GM23248 (cell line): ENCODE measurements around the gene GGT6.

ENCODE experiments used
- EZH2 ChIP-seq: fragments of 200-600 bp; sonication (generic); IDR thresholded peaks from 2 replicates; pipeline ENCODE4 v1.6.1; 2018; ENCODE audit warnings: antibody characterized with exemption, mild to moderate bottlenecking; ENCODE audit not compliant: insufficient read depth, poor library complexity, severe bottlenecking
- EZH2phosphoT487 ChIP-seq: fragments of 200-600 bp; sonication (generic); IDR thresholded peaks from 2 replicates; pipeline ENCODE4 v1.6.1; 2018; ENCODE audit warnings: antibody characterized with exemption, moderate library complexity, mild to moderate bottlenecking, low read depth; ENCODE audit not compliant: insufficient read depth

- no peak for TF ChIP-seq EZH2phosphoT487
- TF ChIP-seq EZH2, result no peak
These were observed 17.6 kb downstream of the GGT6 start for GRCh38 chr17:4542726-4543191.
